Natural killer cell (primary cell): ENCODE measurements around the gene POLR2B. TPM values are rescaled to one million over a fixed set of nuclear protein-coding genes. Genes with fewer than 3 reads are reported as not detected.
A peak's percentile ranks its signal among the peaks of the same experiment; 100 is the strongest.

Experiments used
- ATAC-seq, 3 donors: fragments of 150-1000 bp in 2 of 3; fragments of 200-7000 bp in 1 of 3; cut with Tn5 transposase; 1 replicate in 1 of 3; 2 replicates in 2 of 3; pipeline ENCODE4 v1.10.0; 2021; ENCODE audit warnings: mild to moderate bottlenecking in 2 of 3, moderate library complexity in 2 of 3
- DNase-seq, 2 donors: peaks; one replicate each; pipeline versions ENCODE4 v3.0.0 to v3.0.0-alpha.2; 2013 to 2021; ENCODE audit warnings: mixed read lengths in 1 of 2
- H3K27ac ChIP-seq: one replicate; pipeline ENCODE4 v1.5.1; 2013; ENCODE audit warnings: mild to moderate bottlenecking, low read length
- H3K27me3 ChIP-seq: one replicate; pipeline ENCODE4 v1.6.1; 2013; ENCODE audit warnings: low read length; ENCODE audit not compliant: control insufficient read depth, insufficient read depth
- H3K36me3 ChIP-seq: one replicate; pipeline ENCODE4 v1.6.1; 2013; ENCODE audit warnings: low read length; ENCODE audit not compliant: control insufficient read depth, insufficient read depth
- H3K4me1 ChIP-seq: one replicate; pipeline ENCODE4 v1.6.1; 2013; ENCODE audit warnings: low read length; ENCODE audit not compliant: control insufficient read depth, insufficient read depth
- H3K4me3 ChIP-seq: one replicate; pipeline ENCODE4 v1.5.1; 2013; ENCODE audit warnings: low read length
- H3K9me3 ChIP-seq: one replicate; pipeline ENCODE4 v1.6.1; 2013; ENCODE audit warnings: low read length; ENCODE audit not compliant: control insufficient read depth, insufficient read depth
- H3K27ac Mint-ChIP-seq, 2 donors: one replicate each; pipeline ENCODE4 v1.8.0; 2022; ENCODE audit warnings: mild to moderate bottlenecking in 2 of 2, mixed read lengths in 2 of 2, moderate library complexity in 1 of 2
- H3K27me3 Mint-ChIP-seq, 2 donors: one replicate each; pipeline ENCODE4 v1.8.0; 2022; ENCODE audit warnings: low read depth in 2 of 2, mixed read lengths in 2 of 2
- H3K36me3 Mint-ChIP-seq: one replicate; pipeline ENCODE4 v1.8.0; 2022; ENCODE audit warnings: mixed read lengths
- H3K4me1 Mint-ChIP-seq, 2 donors: one replicate each; pipeline ENCODE4 v1.8.0; 2022; ENCODE audit warnings: mixed read lengths in 2 of 2
- H3K4me3 Mint-ChIP-seq: one replicate; pipeline ENCODE4 v1.8.0; 2022; ENCODE audit warnings: mild to moderate bottlenecking, moderate library complexity, mixed read lengths
- H3K9me3 Mint-ChIP-seq, 2 donors: one replicate each; pipeline ENCODE4 v1.8.0; 2022; ENCODE audit warnings: mixed read lengths in 2 of 2
- WGBS: methylation state at CpG from one replicate; pipeline ENCODE4 v1.1.7; 2013; ENCODE audit warnings: missing lambda C conversion rate; ENCODE audit not compliant: insufficient coverage; 5-methylcytosine and 5-hydroxymethylcytosine counted together
- intact Hi-C: fragments of 100-400 bp; cut with micrococcal nuclease; formaldehyde crosslinking; loops from one replicate; pipeline ENCODE4 v1.14.2; 2022
- total RNA-seq, 4 donors: library from RNA; stranded (reverse); fragments of 120-200 nt in 1 of 4; gene quantifications; one replicate each; pipeline versions ENCODE4 v1.2.3 to v1.2.4, GENCODE V29; 2013 to 2022
- TF ChIP-seq, protein P1 (sequence below): fragments of 200-600 bp; IDR thresholded peaks from one replicate; pipeline ENCODE4 v1.8.0; 2022; ENCODE audit warnings: antibody characterized with exemption

The POLR2B gene
- total RNA-seq, 3 donors from 2014 or later (not counting 1 experiment from before 2014, with no cell fraction given), result 108 to 113 (median 110) TPM

DNA sequence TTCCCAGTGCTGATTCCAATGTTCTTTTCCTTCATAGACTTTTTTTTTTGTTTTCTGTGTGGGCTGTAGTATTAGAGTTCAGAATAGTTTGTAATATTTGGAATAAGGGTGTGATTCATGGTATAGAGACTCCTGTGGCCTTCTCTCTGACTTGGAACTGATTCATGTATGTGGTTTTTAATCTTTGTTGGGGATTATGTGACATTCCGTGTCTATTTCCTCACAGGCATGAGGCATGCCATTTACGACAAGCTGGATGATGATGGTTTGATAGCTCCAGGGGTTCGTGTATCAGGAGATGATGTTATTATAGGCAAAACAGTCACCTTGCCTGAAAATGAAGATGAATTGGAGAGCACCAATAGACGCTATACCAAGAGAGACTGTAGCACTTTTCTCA, 44.4 kb downstream of the POLR2B start:
- intact Hi-C loops, result no loop called here
- peak overlapping the region; percentile 67 to 75 for H3K27ac Mint-ChIP-seq
- 97% methylated on average over 4 of the region's 4 CpGs for WGBS
- Histone ChIP-seq H3K27ac (no peak overlapping the region), H3K36me3 (peaks cover 84% of the 10 kb centered on the region), H3K9me3 (no peaks in the 10 kb centered on the region), H3K4me3 (no peak overlapping the region), H3K27me3 (no peaks in the 10 kb centered on the region), H3K4me1 (no peaks in the 10 kb centered on the region)
- H3K36me3 Mint-ChIP-seq, result peaks cover 14% of the 10 kb centered on the region
- no peaks in the 10 kb centered on the region for H3K27me3 Mint-ChIP-seq
- H3K4me3 Mint-ChIP-seq, result no peak overlapping the region
- ATAC-seq, result no peak
- TF ChIP-seq, protein P1, sequence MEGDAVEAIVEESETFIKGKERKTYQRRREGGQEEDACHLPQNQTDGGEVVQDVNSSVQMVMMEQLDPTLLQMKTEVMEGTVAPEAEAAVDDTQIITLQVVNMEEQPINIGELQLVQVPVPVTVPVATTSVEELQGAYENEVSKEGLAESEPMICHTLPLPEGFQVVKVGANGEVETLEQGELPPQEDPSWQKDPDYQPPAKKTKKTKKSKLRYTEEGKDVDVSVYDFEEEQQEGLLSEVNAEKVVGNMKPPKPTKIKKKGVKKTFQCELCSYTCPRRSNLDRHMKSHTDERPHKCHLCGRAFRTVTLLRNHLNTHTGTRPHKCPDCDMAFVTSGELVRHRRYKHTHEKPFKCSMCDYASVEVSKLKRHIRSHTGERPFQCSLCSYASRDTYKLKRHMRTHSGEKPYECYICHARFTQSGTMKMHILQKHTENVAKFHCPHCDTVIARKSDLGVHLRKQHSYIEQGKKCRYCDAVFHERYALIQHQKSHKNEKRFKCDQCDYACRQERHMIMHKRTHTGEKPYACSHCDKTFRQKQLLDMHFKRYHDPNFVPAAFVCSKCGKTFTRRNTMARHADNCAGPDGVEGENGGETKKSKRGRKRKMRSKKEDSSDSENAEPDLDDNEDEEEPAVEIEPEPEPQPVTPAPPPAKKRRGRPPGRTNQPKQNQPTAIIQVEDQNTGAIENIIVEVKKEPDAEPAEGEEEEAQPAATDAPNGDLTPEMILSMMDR, result no peak
- H3K9me3 Mint-ChIP-seq, result no peaks in the 10 kb centered on the region
- H3K4me1 Mint-ChIP-seq, result peaks cover 0 to 16% of the 10 kb centered on the region in 2 donors
- no peak for DNase-seq

DNA sequence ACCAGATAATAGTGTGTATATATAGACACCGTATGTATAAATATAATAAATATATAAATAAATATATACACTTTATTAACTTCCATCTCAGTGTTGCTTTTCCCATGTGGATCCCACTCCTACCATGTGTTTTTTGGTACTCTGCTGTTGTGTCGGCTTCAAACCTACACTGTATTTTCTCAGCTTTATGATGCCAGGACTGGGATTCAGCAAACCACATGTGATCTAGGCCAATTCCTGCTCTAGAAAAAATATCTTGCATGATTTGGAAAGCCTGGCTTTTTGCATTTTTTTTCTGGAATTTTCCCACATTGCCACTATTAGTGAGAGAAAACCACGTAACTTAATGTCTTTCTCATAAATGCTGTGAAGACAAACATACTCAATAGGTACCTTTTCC, 55.8 kb downstream of the POLR2B start:
- 97% methylated on average over 2 of the region's 3 CpGs for WGBS
- Histone ChIP-seq H3K27ac (no peak overlapping the region), H3K9me3 (no peaks in the 10 kb centered on the region), H3K36me3 (peaks cover 32% of the 10 kb centered on the region), H3K4me1 (no peaks in the 10 kb centered on the region), H3K27me3 (no peaks in the 10 kb centered on the region), H3K4me3 (no peak overlapping the region)
- Mint-ChIP-seq H3K9me3 (no peaks in the 10 kb centered on the region), H3K27ac (peak overlapping the region in 1 of 2 donors; percentile 77), H3K4me1 (peaks cover 5 to 11% of the 10 kb centered on the region in 2 donors), H3K36me3 (peaks cover 24% of the 10 kb centered on the region), H3K4me3 (no peak overlapping the region), H3K27me3 (no peaks in the 10 kb centered on the region)
- TF ChIP-seq, protein P1, result no peak
- DNase-seq (no peak), ATAC-seq (no peak)
- intact Hi-C loops, result no loop called here

DNA sequence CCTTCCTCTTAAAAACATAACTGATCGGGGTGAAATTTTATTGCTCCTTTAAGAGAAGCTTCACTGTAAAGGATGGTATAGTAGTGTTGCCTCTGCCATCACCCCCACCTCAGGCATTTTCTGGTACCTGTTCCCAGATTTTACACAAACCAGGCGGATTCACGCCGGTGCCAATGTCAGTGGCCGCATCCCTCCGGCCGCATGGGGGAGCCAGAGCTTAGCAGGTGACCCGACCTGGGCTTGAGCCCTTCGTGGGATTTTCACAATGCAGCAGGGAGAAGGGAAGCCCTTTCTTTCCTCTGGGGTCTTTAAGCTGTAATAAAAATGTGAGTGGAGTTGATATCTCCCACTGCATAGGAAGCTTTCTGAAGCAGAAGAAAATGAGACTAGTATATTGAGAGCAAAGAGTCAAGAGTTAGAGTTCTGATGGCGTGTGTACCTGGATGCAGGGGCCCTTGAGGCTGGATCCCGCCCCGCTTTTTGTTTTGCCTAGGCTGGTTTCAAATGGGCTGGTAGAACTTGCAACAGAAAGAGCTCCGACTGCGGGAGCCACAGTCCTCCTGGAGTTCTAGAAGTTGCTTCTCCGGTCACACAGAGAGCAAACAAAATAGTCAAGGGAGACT, 59.4 kb downstream of the POLR2B start:
- Mint-ChIP-seq H3K4me3 (no peak overlapping the region), H3K4me1 (peaks cover 17 to 26% of the 10 kb centered on the region in 2 donors), H3K9me3 (no peaks in the 10 kb centered on the region), H3K27ac (peak overlapping the region; percentile 22 to 66), H3K27me3 (no peaks in the 10 kb centered on the region), H3K36me3 (peaks cover 7% of the 10 kb centered on the region)
- H3K27ac ChIP-seq, result no peak overlapping the region
- peak in 2 of 3 donors; percentile 43 to 63 for ATAC-seq
- peak in 1 of 2 donors; percentile 18 for DNase-seq
- no peaks in the 10 kb centered on the region for H3K9me3 ChIP-seq
- H3K4me3 ChIP-seq, result no peak overlapping the region
- 67% methylated on average over 14 of the region's 15 CpGs for WGBS
- intact Hi-C loops, result no loop called here
- H3K27me3 ChIP-seq, result no peaks in the 10 kb centered on the region
- H3K36me3 ChIP-seq, result no peaks in the 10 kb centered on the region
- no peaks in the 10 kb centered on the region for H3K4me1 ChIP-seq
- TF ChIP-seq, protein P1, result peak; percentile 35

DNA sequence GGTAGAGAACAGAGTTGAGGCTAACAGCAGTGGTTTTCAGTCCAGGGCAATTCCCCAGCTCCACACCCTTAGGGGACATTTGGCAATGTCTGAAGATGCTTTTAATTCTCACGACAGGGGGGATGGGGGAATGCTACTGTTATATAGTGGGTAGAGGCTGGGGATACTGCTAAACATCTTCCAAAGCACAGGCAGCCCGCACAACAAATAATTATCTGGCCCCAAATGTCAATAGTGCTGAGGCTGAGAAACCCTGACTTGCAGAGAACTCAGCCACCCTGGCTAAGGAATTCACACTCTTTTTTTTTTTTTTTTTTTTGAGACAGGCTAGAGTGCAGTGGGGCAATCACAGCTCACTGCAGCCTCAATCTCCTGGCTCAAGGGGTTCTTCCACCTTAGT, 60.6 kb downstream of the POLR2B start:
- no peaks in the 10 kb centered on the region for H3K36me3 ChIP-seq
- H3K4me3 ChIP-seq, result no peak overlapping the region
- intact Hi-C loops, result no loop called here
- TF ChIP-seq, protein P1, result no peak
- Mint-ChIP-seq H3K9me3 (no peaks in the 10 kb centered on the region), H3K4me1 (peaks cover 28 to 29% of the 10 kb centered on the region in 2 donors), H3K27ac (peak overlapping the region in 1 of 2 donors; percentile 66), H3K27me3 (no peaks in the 10 kb centered on the region), H3K4me3 (no peak overlapping the region), H3K36me3 (peaks cover 7% of the 10 kb centered on the region)
- H3K27me3 ChIP-seq, result no peaks in the 10 kb centered on the region
- DNase-seq, result no peak
- H3K27ac ChIP-seq, result no peak overlapping the region
- ATAC-seq, result no peak
- no peaks in the 10 kb centered on the region for H3K9me3 ChIP-seq
- WGBS, result 100% methylated on average over 1 of the region's 2 CpGs
- H3K4me1 ChIP-seq, result no peaks in the 10 kb centered on the region
